HCT116 (cell line): ENCODE results near the gene CGNL1. TPM values are rescaled to one million over a fixed set of nuclear protein-coding genes. Genes with fewer than 3 reads are reported as not detected.

ENCODE experiments used
- ATAC-seq: fragments of 200-7000 bp; cut with Tn5 transposase; 2 replicates; pipeline ENCODE4 v1.9.1; 2020; ENCODE audit warnings: mild to moderate bottlenecking, moderate library complexity
- BruUV-seq: library from RNA; stranded (reverse); fragments of 400-500 nt; replicated peaks from 2 replicates; lab custom pipeline; 2021; lab: Mats Ljungman, UMichigan
- CTCF ChIA-PET: fragments of 300-600 bp; sonication (Branson Sonifier 250); formaldehyde crosslinking; loops from one replicate; lab custom pipeline; 2021; ENCODE audit warnings: antibody characterized with exemption; lab: Charles Lee
- POLR2A ChIA-PET: fragments of 300-600, 350-600 bp; sonication (Branson Sonifier 250); formaldehyde crosslinking; loops from one replicate; lab custom pipeline; 2021; ENCODE audit warnings: antibody characterized with exemption; lab: Charles Lee
- RAD21 ChIA-PET, 2 experiments: fragments of 300-600 bp; sonication (Branson Sonifier 250); formaldehyde crosslinking; loops; one replicate each; lab custom pipeline; 2023; ENCODE audit warnings: low total read pairs in 2 of 2; ENCODE audit not compliant: uncharacterized antibody in 2 of 2, unreplicated experiment in 2 of 2, low non-redundant PET in 1 of 2; lab: Charles Lee
- DNase-seq: peaks from one replicate; pipeline ENCODE4 v3.0.0-alpha.2; 2010; ENCODE audit warnings: low read depth, low spot score
- H2AFZ ChIP-seq: fragments of 200-600 bp; shearing (Covaris generic), sonication (generic); 2 replicates; pipeline ENCODE4 v1.6.1; 2017; ENCODE audit warnings: low read depth, mixed run types, mixed read lengths, antibody characterized with exemption, low read length; ENCODE audit not compliant: poor library complexity, severe bottlenecking
- H3K27ac ChIP-seq: 2 replicates; pipeline ENCODE4 v1.5.1; 2012; ENCODE audit warnings: low read depth, low read length
- H3K27me3 ChIP-seq: fragments of 200-600 bp; sonication (generic); 2 replicates; pipeline ENCODE4 v1.6.1; 2016; ENCODE audit warnings: mixed run types, low read length, mixed read lengths; ENCODE audit not compliant: insufficient read depth
- H3K36me3 ChIP-seq, 2 experiments: fragments of 200-500 bp in 1 of 2; fragments of 200-600 bp in 1 of 2; sonication (Bioruptor generic) in 1 of 2; sonication (generic) in 1 of 2; 2 replicates each; pipeline versions ENCODE4 v1.5.1 to v1.6.1; 2014 to 2016; ENCODE audit warnings: low read length in 2 of 2, inconsistent platforms in 1 of 2, mixed read lengths in 1 of 2, mixed run types in 1 of 2; ENCODE audit not compliant: insufficient read depth in 2 of 2, control insufficient read depth in 1 of 2
- H3K4me1 ChIP-seq, 2 experiments: fragments of 200-600 bp in 1 of 2; sonication (generic) in 1 of 2; 2 replicates each; pipeline versions ENCODE4 v1.5.1 to v1.6.1; 2012 to 2017; ENCODE audit warnings: low read length in 2 of 2, inconsistent platforms in 1 of 2, mild to moderate bottlenecking in 1 of 2, mixed read lengths in 1 of 2, mixed run types in 1 of 2, moderate library complexity in 1 of 2; ENCODE audit not compliant: insufficient read depth in 2 of 2, control insufficient read depth in 1 of 2
- H3K4me2 ChIP-seq: fragments of 200-600 bp; sonication (generic); 2 replicates; pipeline ENCODE4 v1.6.1; 2017; ENCODE audit warnings: mixed run types, low read length, mixed read lengths
- H3K4me3 ChIP-seq, 2 experiments: fragments of 200-600 bp in 1 of 2; sonication (generic) in 1 of 2; replicated peaks in 1 of 2; 2 replicates each; pipeline ENCODE4 v1.5.1; 2011 to 2016; ENCODE audit warnings: low read length in 2 of 2, control low read depth in 1 of 2, low read depth in 1 of 2, mild to moderate bottlenecking in 1 of 2, mixed read lengths in 1 of 2, mixed run types in 1 of 2
- H3K79me2 ChIP-seq: fragments of 200-600 bp; sonication (generic); 2 replicates; pipeline ENCODE4 v1.6.1; 2017; ENCODE audit warnings: mild to moderate bottlenecking, mixed run types, low read length, moderate library complexity, mixed read lengths; ENCODE audit not compliant: insufficient read depth
- H3K9ac ChIP-seq: fragments of 200-600 bp; sonication (generic); 2 replicates; pipeline ENCODE4 v1.6.1; 2016; ENCODE audit warnings: low read length, mixed read lengths
- H3K9me2 ChIP-seq: fragments of 200-600 bp; sonication (generic), shearing (Covaris generic); 2 replicates; pipeline ENCODE4 v1.6.1; 2017; ENCODE audit warnings: mixed run types, mild to moderate bottlenecking, moderate library complexity; ENCODE audit not compliant: insufficient read depth
- H3K9me3 ChIP-seq, 2 experiments: fragments of 200-500 bp in 1 of 2; fragments of 200-600 bp in 1 of 2; sonication (Bioruptor generic) in 1 of 2; sonication (generic) in 1 of 2; 2 replicates each; pipeline ENCODE4 v1.6.1; 2014 to 2017; ENCODE audit warnings: low read length in 2 of 2, mixed read lengths in 2 of 2, inconsistent platforms in 1 of 2, low read depth in 1 of 2, mild to moderate bottlenecking in 1 of 2, mixed run types in 1 of 2, moderate library complexity in 1 of 2; ENCODE audit not compliant: control insufficient read depth in 1 of 2, insufficient read depth in 1 of 2
- H4K20me1 ChIP-seq: fragments of 200-600 bp; sonication (generic), shearing (Covaris generic); 2 replicates; pipeline ENCODE4 v1.6.1; 2017; ENCODE audit warnings: mixed run types, mild to moderate bottlenecking, moderate library complexity; ENCODE audit not compliant: insufficient read depth
- EGR1 ChIP-seq: IDR thresholded peaks from 2 replicates; pipeline ENCODE4 v1.6.1; 2012; ENCODE audit warnings: low read depth
- EZH2phosphoT487 ChIP-seq: fragments of 200-600 bp; IDR thresholded peaks from 2 replicates; pipeline ENCODE4 v1.6.1; 2018; ENCODE audit warnings: antibody characterized with exemption, borderline replicate concordance
- POLR2A ChIP-seq: IDR thresholded peaks from 2 replicates; pipeline ENCODE4 v1.7.0; 2011; ENCODE audit warnings: borderline replicate concordance; ENCODE audit not compliant: insufficient read depth, insufficient read length; ENCODE audit errors: extremely low read depth
- SP1 ChIP-seq: IDR thresholded peaks from 2 replicates; pipeline ENCODE4 v1.6.1; 2012; ENCODE audit warnings: low read depth
- intact Hi-C: fragments of 100-400 bp; cut with micrococcal nuclease; formaldehyde crosslinking; loops from 2 replicates; pipeline ENCODE4 v1.10.0; 2022
- total RNA-seq: library from RNA; stranded (reverse); gene quantifications from one replicate; pipeline ENCODE4 v1.2.1, GENCODE V29; 2021; ENCODE audit not compliant: unreplicated experiment
- TF ChIP-seq, protein P1 (sequence below): IDR thresholded peaks from 2 replicates; pipeline ENCODE4 v1.6.1; 2012
- TF ChIP-seq, protein P2 (sequence below): IDR thresholded peaks from 2 replicates; pipeline ENCODE4 v1.6.1; 2012; ENCODE audit warnings: low read depth

CGNL1 gene
- total RNA-seq, 1 experiment from 2014 or later = 2.2 TPM

DNA sequence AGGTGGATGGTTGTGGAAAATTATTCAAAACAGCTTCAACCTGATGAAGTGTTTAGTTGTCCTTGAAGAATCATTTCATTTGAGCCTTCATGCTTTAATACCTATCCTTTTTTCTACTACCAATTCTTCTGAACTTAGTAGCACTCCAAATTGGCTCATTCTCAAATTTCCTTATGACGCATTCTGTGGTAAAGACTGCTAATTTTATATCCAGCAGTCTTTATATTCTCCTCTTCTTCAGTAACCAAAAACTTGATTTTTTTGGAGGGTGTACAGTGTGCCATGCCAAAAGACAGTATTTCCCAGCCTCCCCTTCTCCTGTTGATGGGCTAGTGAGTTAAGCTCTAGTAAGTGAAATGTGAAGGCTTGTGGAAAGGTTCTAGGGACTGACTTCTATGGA, 25.2 kb downstream of the CGNL1 start:
- DNase-seq = no peak

More for the DNA sequence above, 25.2 kb downstream of the CGNL1 start:
- Histone ChIP-seq H2AFZ (no peak overlapping the region), H3K79me2 (no peaks in the 10 kb centered on the region), H3K9me3 (no peaks in the 10 kb centered on the region), H3K4me1 (no peaks in the 10 kb centered on the region), H3K4me3 (no peak overlapping the region), H3K4me2 (no peak overlapping the region), H3K9me2 (no peaks in the 10 kb centered on the region), H3K36me3 (no peaks in the 10 kb centered on the region), H4K20me1 (no peaks in the 10 kb centered on the region), H3K9ac (no peak overlapping the region), H3K27me3 (no peaks in the 10 kb centered on the region), H3K27ac (no peak overlapping the region)
- no TSS peak for BruUV-seq
- CTCF ChIA-PET = no interaction called here
- intact Hi-C loops = no loop called here
- POLR2A ChIA-PET = no interaction called here
- RAD21 ChIA-PET = no interaction called here
- TF ChIP-seq EZH2phosphoT487 (no peak), POLR2A (no peak), EGR1 (no peak), SP1 (no peak)
- TF ChIP-seq, protein P1, sequence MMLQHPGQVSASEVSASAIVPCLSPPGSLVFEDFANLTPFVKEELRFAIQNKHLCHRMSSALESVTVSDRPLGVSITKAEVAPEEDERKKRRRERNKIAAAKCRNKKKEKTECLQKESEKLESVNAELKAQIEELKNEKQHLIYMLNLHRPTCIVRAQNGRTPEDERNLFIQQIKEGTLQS = no peak
- TF ChIP-seq, protein P2, sequence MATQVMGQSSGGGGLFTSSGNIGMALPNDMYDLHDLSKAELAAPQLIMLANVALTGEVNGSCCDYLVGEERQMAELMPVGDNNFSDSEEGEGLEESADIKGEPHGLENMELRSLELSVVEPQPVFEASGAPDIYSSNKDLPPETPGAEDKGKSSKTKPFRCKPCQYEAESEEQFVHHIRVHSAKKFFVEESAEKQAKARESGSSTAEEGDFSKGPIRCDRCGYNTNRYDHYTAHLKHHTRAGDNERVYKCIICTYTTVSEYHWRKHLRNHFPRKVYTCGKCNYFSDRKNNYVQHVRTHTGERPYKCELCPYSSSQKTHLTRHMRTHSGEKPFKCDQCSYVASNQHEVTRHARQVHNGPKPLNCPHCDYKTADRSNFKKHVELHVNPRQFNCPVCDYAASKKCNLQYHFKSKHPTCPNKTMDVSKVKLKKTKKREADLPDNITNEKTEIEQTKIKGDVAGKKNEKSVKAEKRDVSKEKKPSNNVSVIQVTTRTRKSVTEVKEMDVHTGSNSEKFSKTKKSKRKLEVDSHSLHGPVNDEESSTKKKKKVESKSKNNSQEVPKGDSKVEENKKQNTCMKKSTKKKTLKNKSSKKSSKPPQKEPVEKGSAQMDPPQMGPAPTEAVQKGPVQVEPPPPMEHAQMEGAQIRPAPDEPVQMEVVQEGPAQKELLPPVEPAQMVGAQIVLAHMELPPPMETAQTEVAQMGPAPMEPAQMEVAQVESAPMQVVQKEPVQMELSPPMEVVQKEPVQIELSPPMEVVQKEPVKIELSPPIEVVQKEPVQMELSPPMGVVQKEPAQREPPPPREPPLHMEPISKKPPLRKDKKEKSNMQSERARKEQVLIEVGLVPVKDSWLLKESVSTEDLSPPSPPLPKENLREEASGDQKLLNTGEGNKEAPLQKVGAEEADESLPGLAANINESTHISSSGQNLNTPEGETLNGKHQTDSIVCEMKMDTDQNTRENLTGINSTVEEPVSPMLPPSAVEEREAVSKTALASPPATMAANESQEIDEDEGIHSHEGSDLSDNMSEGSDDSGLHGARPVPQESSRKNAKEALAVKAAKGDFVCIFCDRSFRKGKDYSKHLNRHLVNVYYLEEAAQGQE = no peak
- no peak for ATAC-seq
